RKO (cell line): ENCODE results near the gene MPRIP.
"Not testable (repeated sequence)": the region's sequence is repeated elsewhere in the genome, so short reads cannot be mapped to it uniquely, and the experiment has no call there.

Source experiments
- DNase-seq: peaks from one replicate; pipeline ENCODE4 v3.0.0-alpha.2; 2016; ENCODE audit warnings: low spot score

MPRIP gene

DNA sequence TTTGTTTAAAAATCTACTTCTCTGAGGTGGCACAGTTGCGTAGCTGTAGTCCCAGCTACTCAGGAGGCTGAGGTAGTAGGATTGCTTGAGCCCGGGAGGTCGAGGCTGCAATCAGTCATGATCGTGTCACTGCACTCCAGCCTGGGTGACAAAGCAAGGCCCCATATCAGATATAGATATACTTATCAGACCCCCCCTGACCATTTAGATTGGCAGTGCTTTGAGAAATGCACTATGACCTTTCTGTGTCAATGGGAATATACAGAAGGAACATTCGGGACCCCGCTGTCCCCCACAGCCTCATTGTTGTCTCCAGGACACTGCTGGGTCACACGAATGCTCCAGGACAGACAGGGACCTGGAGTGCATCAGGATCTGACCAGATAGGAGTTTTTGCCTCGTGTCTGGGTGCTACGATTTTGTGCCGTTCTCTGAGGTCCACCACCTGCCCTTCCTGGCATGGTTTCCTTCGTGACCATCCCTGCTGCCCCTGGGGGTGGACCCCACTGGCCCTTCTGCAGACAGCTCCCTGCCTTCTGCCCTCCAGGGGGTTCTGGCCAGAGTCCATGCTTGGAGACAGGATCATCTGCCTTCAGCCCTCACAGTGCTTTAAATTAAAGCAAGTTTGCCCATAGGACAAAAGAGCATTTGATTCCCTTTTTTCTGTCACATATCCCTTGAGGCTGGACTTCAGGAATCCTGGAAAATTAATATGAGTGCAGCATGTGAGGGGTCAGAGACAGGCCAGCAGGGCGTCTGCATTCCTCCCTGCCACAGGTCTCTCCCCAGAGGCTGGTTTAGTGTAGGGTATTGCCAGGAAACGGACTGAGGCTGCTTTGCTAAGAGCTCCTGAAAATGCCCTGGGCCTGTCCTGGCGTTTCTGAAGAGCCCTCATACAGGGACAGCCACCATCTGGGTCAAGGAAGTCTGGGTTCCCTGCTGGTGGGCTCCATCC, 144.6 kb downstream of the MPRIP start:
- DNase-seq, result no peak

- no peak for DNase-seq
Observed at GRCh38 chr17:17188586-17188985, 146.3 kb downstream of the MPRIP start.

DNA sequence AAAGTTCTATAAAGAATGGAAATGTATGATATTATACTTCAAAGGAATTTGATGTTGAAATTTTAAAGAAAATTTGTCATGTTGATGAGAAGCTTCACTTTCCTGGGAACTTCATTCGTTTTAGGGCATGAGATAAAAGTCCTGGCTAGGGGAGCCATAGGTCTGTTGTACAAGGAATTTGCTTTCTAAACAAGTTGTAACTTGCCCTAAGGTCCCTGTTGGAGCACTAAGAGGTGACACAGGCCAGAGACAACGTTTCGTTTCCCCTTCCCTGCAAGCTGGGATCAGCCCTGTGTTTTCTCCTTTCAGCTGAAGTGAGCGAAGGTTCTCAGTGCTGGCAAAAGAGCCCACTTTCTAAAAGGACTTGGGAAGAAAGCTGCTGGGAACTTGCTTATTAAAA, 147.3 kb downstream of the MPRIP start:
- no peak for DNase-seq

- DNase-seq, result no peak
Observed at GRCh38 chr17:17190188-17190587, 147.9 kb downstream of the MPRIP start.

- DNase-seq, result peak; percentile 51
Observed at GRCh38 chr17:17191346-17191792, 149.1 kb downstream of the MPRIP start.

DNA sequence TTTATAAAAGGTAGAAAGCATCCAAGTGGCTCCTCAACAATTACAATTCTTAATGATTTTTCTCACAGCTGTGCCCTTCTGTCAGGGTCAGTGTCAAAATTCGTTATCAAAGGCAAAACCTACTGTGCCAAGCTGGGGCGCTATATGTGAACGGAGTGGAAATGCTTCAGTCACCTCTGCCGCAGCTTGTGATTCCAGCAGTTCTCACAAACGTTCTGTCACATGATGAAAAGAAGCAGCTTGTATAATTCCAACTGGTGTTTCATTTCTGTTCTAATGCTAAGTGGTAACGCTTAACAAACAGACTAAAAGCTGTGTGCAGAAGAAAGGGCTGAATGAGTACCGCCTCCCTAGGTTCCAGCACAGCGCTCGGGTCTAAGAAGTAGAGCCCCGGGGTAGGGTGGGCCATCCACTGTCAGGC, 149.7 kb downstream of the MPRIP start:
- no peak for DNase-seq

DNA sequence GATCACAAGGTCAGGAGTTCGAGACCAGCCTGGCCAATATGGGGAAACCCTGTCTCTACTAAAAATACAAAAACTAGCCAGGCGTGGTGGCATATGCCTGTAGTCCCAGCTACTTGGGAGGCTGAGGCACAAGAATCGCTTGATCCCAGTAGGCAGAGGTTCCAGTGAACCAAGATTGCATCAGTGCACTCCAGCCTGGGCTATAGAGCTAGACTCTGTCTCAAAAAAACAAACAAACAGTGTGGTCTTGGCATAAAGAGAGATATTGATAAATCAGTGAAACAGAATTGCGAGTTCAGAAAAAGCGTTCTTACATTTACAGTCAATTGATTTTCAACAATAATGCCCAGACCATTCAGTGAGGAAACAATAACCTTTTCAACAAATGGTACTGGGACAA, 153.2 kb downstream of the MPRIP start:
- not testable (repeated sequence) for DNase-seq

- DNase-seq, result peak; percentile 32
Observed at GRCh38 chr17:17196776-17197175, 154.5 kb downstream of the MPRIP start.

DNA sequence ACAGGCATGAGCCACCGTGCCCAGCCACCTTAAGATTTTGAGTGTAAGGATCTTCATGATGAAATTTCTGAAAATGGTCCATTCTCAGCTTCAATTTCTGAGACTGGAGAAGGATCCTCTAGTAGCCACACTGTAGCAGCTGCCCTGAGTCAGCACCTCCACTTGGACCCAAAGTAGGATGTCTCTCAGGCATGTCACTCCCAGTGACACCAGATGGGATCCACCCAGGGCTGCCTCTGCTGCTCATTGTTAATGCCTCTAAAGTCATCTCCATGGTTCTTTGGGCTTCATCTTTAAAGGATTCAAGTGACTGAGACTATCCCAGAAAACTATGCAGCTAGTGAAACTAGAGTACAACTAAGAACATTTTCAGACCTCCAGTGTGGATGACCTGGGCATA, 156.0 kb downstream of the MPRIP start:
- DNase-seq, result no peak

GRCh38 chr17:17200311-17200710, 158.1 kb downstream of the MPRIP start:
- DNase-seq, result no peak

DNA sequence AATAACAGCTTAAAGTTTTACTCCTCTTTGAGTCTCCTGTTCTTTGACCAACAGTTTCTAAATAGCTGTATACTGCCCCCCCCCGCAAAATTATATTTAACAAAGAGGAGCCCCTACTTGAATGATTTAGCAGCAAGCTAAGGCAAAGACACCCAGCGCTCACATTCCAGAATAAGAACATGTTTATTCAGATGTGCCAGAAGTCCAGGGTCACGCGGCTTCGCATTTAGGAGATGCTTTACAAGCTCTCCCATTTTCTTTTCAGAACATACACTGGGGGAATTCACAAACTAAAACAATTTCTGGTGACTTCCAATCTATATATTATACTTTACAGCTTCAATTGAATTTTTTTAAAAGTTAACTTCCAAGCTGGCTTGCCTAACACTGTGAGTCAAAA, 158.6 kb downstream of the MPRIP start:
- DNase-seq, result no peak

DNA sequence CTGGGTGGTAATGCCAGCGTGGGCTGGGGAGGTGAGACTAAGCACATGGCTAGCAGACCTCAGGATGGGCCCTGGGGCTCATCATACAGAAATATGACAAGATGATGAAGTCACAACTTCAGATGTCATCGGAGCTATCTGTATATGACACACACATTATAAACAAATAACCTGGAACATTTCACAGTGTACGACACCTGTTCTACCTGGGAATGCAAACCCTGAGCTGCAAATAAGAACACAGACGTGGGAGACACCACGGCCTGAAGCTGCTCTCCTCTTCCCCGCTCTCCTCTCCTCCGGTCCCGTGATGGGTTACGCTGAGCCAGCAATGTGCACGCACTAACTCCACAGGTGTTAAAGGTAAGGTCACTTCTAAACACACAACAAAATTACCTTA, 159.0 kb downstream of the MPRIP start:
- DNase-seq, result no peak

- no peak for DNase-seq
Observed at GRCh38 chr17:17201907-17202306, 159.7 kb downstream of the MPRIP start.

- no peak for DNase-seq
Observed at GRCh38 chr17:17203173-17203730, 161.0 kb downstream of the MPRIP start.

DNA sequence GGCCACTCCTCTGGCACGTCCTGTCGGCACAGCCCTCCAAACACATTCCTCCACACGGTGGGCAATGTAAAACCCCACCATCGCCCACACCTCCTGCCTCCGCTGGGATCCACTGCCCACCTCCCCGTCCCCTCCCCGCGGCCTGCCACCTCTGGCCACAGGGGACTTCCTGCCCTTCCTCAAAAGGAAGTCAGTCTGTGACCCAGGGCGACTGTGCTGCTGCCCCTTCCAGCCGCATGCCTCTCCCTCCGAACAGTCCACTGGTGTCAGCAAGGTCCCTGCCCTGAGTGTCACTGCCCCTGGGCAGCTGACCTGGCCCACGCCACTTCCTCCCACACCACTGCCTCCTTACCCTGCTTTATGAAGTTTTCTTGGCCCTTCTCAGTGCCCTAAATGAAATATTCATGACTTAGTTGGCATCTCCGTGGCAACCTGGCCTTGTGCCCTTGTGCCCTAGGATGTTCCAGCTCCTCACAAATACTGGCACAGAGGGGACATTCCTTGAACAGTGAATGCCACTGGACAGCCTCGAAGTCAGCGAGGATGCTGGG, 161.9 kb downstream of the MPRIP start:
- DNase-seq, result peak; percentile 31

DNA sequence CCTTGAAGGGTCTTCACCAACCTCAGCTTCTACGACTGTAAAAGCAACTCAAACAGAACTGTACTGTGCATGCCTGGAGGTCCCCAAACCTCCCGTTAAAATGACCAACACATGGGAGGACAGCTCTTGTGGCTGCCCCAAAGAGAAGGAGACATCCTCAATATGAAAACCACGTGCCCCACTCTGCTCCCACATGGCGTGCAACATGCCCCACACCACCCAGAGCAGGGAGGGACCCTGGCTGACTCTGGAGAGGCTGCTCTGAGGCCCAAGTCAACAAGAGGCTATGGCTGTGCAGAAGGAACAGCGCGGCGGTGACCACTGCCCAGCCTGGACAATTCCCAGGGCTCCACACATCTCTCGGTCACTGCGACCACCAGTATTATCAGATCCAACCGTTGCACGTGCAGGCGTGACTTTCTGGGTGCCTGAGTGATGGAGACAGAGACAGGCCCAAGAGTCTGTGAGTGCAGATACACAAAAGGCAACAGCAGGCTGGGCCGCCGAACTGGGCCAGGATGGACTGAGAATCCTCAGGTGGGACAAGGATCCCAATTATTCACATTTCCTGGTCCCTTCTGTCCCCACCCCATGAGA, 162.5 kb downstream of the MPRIP start:
- peak; percentile 19 for DNase-seq

DNA sequence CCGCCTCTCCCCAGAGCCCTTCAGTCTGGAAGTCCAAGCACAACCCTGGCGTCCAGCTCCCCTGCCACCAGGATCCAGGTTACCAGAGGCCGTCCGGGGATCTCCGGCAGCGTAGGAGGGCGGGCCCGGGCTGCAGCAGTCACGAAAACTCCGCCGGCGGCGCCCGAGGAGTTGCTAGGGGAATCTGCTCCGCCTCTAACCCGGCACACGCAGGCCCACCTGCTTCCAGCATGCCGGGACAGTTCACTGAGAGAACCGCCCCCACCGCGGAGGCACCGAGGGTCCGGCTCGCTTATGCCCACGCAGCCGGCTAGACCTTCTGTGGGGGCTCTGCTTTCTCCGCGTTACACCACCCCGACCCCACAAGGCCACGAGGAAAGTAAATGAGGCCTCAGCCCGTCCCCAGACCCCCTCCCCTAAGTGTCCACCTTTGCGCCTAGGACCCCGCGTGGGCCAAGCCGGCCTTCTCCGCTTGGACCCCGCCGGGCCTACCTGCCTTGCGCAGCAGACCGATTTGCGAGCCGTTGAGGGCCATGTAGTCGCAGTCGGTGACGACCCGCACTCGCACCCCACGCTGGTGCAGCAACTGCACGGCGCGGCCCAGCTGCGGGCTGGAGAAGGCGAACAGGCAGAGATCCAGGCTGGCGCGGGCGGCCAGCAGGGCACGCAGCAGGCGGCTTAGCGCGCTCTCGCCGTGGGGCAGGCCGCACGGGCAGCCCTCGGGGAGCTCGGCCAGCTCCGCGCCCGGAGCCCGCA, 163.3 kb downstream of the MPRIP start:
- peak; percentile 68 for DNase-seq

DNA sequence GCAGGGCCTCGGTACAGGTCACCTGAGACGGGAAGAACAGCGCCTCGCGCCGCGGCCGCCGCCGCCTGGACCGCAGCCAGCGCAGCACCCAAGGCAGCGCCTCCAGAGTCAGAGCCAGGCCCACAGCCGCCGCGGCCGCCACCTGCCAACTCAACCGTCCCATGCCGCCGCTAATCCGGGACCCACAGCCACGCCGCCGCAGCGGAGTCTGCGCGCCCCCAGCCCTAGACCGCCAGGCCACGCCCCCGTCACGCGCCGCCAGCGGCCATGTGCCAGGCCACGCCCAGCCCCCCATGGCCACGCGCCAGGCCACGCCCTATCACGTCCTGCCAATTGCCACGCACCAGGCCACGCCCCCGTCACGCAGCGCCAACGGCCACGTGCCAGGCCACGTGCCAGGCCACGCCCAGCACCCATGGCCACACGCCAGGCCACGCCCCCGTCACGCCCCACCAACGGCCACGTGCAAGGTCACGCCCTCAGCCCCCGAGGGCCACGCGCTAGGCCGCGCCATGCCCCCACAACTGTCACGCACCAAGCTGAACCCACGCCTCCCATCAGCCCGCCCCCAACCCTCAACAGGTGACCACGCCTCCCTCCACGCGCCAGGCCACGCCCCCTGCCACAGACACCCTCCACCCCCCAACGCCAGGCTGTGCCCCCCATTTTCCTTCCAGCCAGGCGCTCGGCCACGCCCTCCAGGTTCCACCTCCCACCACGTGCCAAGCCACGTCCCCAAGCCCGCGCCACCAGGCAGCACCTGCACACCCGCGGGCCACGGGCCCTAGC, 164.1 kb downstream of the MPRIP start, which contains the start of gene PLD6:
Gene PLD6 (minus strand): TSS at position 210 of the 789 bp plus-strand sequence. CDS start 47 bp downstream, at position 163.
- DNase-seq, result peak; percentile 83

DNA sequence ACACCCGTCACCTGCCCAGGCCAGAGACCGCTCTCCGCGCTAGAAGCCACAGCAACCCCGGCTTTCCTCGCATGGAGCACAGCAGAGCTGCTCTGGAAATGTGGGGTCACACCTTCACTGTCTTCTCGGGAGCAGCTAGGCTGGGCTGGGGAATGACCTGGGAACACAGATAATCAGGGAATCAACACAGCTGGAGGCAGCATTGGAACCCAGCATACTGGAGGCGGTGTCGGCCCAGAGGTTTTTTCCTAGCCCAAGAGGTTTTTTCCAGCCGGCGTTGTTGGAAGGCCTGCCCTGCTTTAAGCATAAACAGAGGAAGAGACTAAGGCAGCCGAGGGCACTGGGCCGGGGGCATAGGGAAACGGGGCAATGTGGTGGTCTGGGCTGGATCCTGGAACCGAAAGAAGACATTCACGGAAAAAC, 164.7 kb downstream of the MPRIP start:
- DNase-seq, result peak; percentile 18

- DNase-seq, result no peak
Observed at GRCh38 chr17:17207998-17208397, 165.7 kb downstream of the MPRIP start.

GRCh38 chr17:17213775-17214174, 171.5 kb downstream of the MPRIP start:
- no peak for DNase-seq
